Right atrium auricular region (tissue), 2 donors: ENCODE measurements around the gene ITPR1. TPM values are rescaled to one million over a fixed set of nuclear protein-coding genes. Genes with fewer than 3 reads are reported as not detected.
A peak's percentile ranks its signal among the peaks of the same experiment; 100 is the strongest.

Experiments
- DNase-seq: peaks from one replicate; pipeline ENCODE4 v3.0.0-alpha.2; 2019; ENCODE audit warnings: low spot score
- H3K27ac ChIP-seq, 2 donors: fragments of 200-600 bp; sonication (generic); 1 replicate in 1 of 2; 2 replicates in 1 of 2; pipeline ENCODE4 v1.5.1; 2016 to 2019
- H3K27me3 ChIP-seq, 2 donors: fragments of 200-600 bp; sonication (generic); one replicate each; pipeline versions ENCODE4 v1.5.1 to v1.6.0; 2017 to 2019
- H3K36me3 ChIP-seq: fragments of 200-600 bp; sonication (generic); one replicate; pipeline ENCODE4 v1.5.1; 2016
- H3K4me1 ChIP-seq, 2 donors: fragments of 200-600 bp; sonication (generic); one replicate each; pipeline versions ENCODE4 v1.5.1 to v1.6.0; 2017 to 2019
- H3K4me3 ChIP-seq, 2 donors: fragments of 200-600 bp; sonication (generic); 1 replicate in 1 of 2; 2 replicates in 1 of 2; pipeline ENCODE4 v1.5.1; 2017 to 2019; ENCODE audit warnings: mild to moderate bottlenecking in 1 of 2, moderate library complexity in 1 of 2
- H3K9me3 ChIP-seq, 2 donors: fragments of 200-600 bp; sonication (generic); one replicate each; pipeline ENCODE4 v1.5.1; 2019
- total RNA-seq, 2 donors: library from RNA; depleted of rRNA; stranded (reverse); fragments of >200 nt; gene quantifications; one replicate each; pipeline ENCODE4 v1.1.0, GENCODE V29; 2016
- TF ChIP-seq, protein P1 (sequence below), 2 donors: fragments of 200-600 bp; sonication (generic); IDR thresholded peaks; one replicate each; pipeline ENCODE4 v1.5.1; 2019; ENCODE audit warnings: antibody characterized with exemption in 2 of 2

Gene ITPR1
- total RNA-seq, 2 donors from 2014 or later, result 36.7 to 42.5 TPM

DNA sequence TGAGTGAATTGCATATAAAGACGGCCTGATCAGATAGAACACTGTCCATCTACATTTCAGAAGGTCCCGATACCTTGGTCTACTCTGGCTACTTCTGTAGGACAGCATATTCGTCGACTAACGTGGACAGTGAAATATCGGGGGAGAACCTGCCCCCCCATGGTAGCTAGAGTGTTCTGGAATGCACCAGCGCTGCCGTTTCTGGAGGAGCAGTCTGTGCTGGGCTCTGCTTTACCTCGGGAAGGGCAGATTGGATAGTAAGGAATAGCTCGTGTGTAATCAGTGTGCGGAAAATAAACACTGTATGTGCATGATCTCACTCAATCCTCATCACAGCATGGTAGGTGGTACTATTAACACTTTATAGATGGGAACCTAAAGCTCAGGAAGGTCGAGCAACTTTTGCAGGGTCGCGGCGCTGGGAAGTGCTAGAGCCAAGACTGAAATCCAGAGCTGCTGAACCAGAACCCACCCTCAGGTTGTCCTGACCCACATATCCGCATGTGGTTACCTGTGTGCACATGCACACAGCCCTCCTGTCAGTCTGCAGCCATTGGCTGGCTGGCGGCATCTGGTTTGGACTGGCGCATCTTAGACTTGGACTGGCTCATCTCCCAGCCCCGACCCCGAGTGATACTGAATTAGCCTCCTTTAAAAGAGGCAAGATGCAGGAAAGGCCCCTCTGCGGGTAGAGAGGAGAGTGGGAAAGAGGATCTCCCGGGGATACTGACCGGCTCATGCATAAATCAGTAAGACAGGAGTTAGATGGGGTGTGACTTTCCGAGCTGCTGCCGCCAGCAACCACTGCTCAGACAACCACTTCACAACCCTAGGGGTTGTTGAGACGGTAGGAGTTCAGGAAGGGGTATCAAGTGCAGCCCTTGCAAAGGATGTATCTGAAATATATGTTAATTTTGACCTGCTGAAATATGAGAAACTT is 331.1 kb downstream of the ITPR1 start:
- H3K4me3 ChIP-seq, result no peak overlapping the region
- H3K36me3 ChIP-seq, result peaks cover 12% of the 10 kb centered on the region
- no peaks in the 10 kb centered on the region for H3K9me3 ChIP-seq
- peaks cover 0 to 51% of the 10 kb centered on the region in 2 donors for H3K4me1 ChIP-seq
- DNase-seq, result no peak
- H3K27me3 ChIP-seq, result no peaks in the 10 kb centered on the region
- TF ChIP-seq, protein P1, sequence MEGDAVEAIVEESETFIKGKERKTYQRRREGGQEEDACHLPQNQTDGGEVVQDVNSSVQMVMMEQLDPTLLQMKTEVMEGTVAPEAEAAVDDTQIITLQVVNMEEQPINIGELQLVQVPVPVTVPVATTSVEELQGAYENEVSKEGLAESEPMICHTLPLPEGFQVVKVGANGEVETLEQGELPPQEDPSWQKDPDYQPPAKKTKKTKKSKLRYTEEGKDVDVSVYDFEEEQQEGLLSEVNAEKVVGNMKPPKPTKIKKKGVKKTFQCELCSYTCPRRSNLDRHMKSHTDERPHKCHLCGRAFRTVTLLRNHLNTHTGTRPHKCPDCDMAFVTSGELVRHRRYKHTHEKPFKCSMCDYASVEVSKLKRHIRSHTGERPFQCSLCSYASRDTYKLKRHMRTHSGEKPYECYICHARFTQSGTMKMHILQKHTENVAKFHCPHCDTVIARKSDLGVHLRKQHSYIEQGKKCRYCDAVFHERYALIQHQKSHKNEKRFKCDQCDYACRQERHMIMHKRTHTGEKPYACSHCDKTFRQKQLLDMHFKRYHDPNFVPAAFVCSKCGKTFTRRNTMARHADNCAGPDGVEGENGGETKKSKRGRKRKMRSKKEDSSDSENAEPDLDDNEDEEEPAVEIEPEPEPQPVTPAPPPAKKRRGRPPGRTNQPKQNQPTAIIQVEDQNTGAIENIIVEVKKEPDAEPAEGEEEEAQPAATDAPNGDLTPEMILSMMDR (IDR thresholded peaks at IDR 0.05), result no peak
- peak overlapping the region; percentile 77 to 82 for H3K27ac ChIP-seq

DNA sequence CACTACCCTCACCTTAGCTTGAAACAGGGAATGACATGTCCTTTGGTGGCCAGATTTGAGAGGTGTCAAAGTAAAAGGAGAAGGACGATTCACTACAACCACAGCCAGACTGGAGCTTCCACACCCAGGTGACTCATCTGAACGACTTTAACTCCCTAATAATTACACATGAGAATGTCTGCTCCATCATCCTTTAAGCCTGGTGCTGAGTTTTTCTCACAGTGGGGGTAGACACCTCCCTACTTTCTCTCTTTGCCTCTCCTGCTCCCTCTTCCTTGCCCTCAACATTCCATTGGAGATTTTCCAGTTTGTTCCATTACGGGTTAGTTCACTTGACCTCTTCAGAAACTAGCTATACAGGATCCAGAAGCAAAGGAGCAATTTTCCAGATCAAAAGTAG is 331.8 kb downstream of the ITPR1 start:
- H3K4me1 ChIP-seq, result peaks cover 0 to 51% of the 10 kb centered on the region in 2 donors
- H3K36me3 ChIP-seq, result peaks cover 8% of the 10 kb centered on the region
- H3K4me3 ChIP-seq, result no peak overlapping the region

DNA sequence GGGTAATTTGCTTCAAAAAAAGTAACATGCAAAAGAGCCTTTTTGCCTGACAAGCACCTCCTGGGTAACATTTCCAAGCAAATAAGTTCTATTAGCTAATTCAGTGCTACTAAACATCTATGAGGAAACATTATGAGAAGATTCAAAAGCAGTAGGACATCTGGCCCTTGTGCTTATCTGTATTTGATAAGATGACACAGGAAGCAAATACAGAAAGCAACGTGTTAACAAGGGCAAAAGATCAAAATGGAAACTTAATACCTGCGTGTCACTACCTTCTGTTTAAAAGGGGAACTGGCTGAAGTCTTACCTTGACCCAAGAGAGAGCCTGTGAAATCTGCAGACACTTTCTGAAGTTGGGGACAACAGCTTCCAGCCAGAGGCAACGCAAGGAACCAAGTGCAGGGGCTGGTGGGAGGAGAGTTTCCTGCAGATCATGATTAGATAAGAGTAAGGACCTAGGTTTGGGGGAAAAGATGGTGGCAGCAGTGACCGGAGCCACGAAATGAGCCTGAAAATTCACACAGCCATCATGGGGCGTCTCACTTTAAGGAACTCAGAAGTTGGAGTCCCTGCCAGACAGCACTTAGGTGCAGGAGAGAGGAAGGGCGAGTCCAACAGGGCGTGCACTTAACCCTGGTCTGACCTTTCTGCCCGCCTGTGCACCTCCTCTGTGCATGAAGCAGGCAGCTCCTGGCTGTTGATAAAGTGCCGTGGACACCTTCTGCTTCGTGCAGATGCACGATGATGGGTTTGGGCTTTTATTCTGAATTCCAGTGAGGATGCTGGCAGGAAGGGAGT is 332.5 kb downstream of the ITPR1 start:
- Histone ChIP-seq H3K9me3 (no peaks in the 10 kb centered on the region), H3K27ac (peak overlapping the region; percentile 77 to 82), H3K4me1 (peaks cover 0 to 53% of the 10 kb centered on the region in 2 donors), H3K4me3 (no peak overlapping the region), H3K36me3 (peaks cover 8% of the 10 kb centered on the region), H3K27me3 (no peaks in the 10 kb centered on the region)
- TF ChIP-seq, protein P1 (IDR thresholded peaks at IDR 0.05), result no peak
- DNase-seq, result no peak

More for the DNA sequence above, 331.8 kb downstream of the ITPR1 start:
- H3K9me3 ChIP-seq, result no peaks in the 10 kb centered on the region
- H3K27ac ChIP-seq, result peak overlapping the region; percentile 77 to 82
- DNase-seq, result no peak
- no peaks in the 10 kb centered on the region for H3K27me3 ChIP-seq
- TF ChIP-seq, protein P1 (IDR thresholded peaks at IDR 0.05), result no peak

DNA sequence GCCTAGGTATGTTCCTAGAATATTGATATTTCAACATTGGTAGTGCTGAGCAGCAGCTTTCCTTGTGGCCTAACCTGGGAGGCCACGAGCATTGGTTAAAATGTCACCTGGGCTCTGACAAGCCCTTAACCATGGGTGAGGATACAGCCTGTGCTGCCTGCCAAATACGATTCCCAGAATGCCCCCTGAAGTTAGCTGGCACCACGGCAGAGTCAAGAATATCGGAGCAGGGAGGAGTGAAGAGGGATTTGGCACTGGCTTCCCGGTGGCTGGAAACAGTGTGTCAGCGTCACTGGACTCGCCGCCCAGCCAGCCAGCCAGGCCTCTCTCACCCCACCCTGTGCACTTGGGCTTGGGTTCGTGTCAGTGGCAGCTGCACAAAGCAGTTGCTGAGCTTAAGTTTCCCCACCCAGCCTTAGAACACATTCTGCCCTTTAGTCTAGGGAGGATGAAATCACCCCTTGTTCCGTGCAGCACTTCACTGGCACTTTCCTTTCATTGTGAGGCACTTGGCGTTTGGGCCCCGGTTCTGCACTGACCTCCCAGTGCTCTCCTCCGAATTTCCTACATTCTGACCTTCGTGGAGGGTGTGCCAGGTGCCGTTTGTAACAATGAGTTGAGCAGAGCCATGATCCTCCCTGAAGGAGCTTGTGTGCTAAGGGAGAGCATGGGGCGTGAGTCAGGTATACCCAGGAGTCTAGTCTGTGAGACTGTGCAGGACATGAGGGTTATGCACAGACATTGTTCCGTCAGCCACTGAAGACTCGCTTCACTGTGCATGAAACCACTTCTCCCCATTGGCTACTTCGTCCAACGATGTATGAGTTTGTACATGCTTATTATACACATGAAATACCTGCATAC is 333.3 kb downstream of the ITPR1 start:
- Histone ChIP-seq H3K27me3 (no peaks in the 10 kb centered on the region), H3K36me3 (peaks cover 7% of the 10 kb centered on the region), H3K4me3 (no peak overlapping the region), H3K4me1 (peaks cover 0 to 60% of the 10 kb centered on the region in 2 donors), H3K27ac (peak overlapping the region; percentile 77 to 82), H3K9me3 (no peaks in the 10 kb centered on the region)
- peak; percentile 93 for DNase-seq
- TF ChIP-seq, protein P1 (IDR thresholded peaks at IDR 0.05), result no peak

DNA sequence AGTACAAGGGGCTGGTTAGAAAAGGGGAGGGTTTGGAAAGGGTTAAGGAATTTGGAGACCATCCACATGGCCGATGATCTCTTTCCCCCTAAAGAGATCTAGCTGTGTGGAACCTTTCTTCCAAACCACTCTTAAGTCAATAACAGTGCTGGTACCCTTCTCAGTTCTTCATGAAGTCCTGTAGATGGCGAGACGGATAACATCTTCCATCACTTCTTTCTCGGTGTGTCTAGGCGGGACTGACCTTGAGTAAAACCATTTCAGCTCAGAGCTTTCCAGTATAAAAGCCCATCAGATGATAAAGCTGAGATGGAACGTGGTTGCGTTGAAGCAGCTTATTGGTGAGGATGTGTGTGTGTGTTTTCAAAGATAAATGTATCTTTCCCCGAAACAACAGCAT is 334.6 kb downstream of the ITPR1 start:
- Histone ChIP-seq H3K27me3 (no peaks in the 10 kb centered on the region), H3K4me3 (no peak overlapping the region), H3K36me3 (no peaks in the 10 kb centered on the region), H3K27ac (peak overlapping the region; percentile 77 to 82), H3K9me3 (no peaks in the 10 kb centered on the region), H3K4me1 (peaks cover 0 to 67% of the 10 kb centered on the region in 2 donors)
- TF ChIP-seq, protein P1 (IDR thresholded peaks at IDR 0.05), result no peak
- no peak for DNase-seq
